Prostate gland (tissue), 2 donors: ENCODE results near the gene PLXND1. TPM values are rescaled to one million over a fixed set of nuclear protein-coding genes. Genes with fewer than 3 reads are reported as not detected.

Source experiments
- DNase-seq: peaks from one replicate; pipeline ENCODE4 v3.0.0-alpha.2; 2019; ENCODE audit warnings: low spot score
- H3K27ac ChIP-seq, 2 donors: fragments of 200-600 bp; sonication (generic); 2 replicates each; pipeline ENCODE4 v1.5.1; 2017 to 2019
- H3K27me3 ChIP-seq: fragments of 200-600 bp; sonication (generic); replicated peaks from 2 replicates; pipeline ENCODE4 v1.5.1; 2019; ENCODE audit not compliant: insufficient read depth
- H3K36me3 ChIP-seq, 2 donors: fragments of 200-600 bp; sonication (generic); 1 replicate in 1 of 2; 2 replicates in 1 of 2; pipeline versions ENCODE4 v1.5.1 to v1.8.1; 2017 to 2019
- H3K4me1 ChIP-seq: fragments of 200-600 bp; sonication (generic); replicated peaks from 2 replicates; pipeline ENCODE4 v1.5.1; 2019
- H3K4me3 ChIP-seq, 2 donors: fragments of 200-600 bp; sonication (generic); 2 replicates each; pipeline ENCODE4 v1.5.1; 2017 to 2019
- H3K9me3 ChIP-seq: fragments of 200-600 bp; sonication (generic); 2 replicates; pipeline ENCODE4 v1.5.1; 2017
- POLR2A ChIP-seq: fragments of 450-650 bp; IDR thresholded peaks from one replicate; pipeline ENCODE4 v1.6.1; 2016; ENCODE audit warnings: antibody characterized with exemption, mild to moderate bottlenecking
- POLR2AphosphoS5 ChIP-seq: sonication (generic); formaldehyde crosslinking; IDR thresholded peaks from one replicate; pipeline ENCODE4 v1.6.1; 2017; ENCODE audit warnings: antibody characterized with exemption
- WGBS: methylation state at CpG from one replicate; pipeline ENCODE4 v1.1.5; 2018; 5-methylcytosine and 5-hydroxymethylcytosine counted together
- intact Hi-C: fragments of 100-400 bp; cut with DNase I; formaldehyde crosslinking; loops from one replicate; pipeline ENCODE4 v1.14.2; 2022
- total RNA-seq, 2 donors: library from RNA; depleted of rRNA; stranded (reverse); fragments of >200 nt; gene quantifications; one replicate each; pipeline ENCODE4 v1.1.0, GENCODE V29; 2016
- TF ChIP-seq, protein P1 (sequence below), 4 experiments: fragments of 200-600 bp in 2 of 4; fragments of 450-650 bp in 2 of 4; sonication (generic) in 2 of 4; IDR thresholded peaks; 1 replicate in 3 of 4; 2 replicates in 1 of 4; pipeline ENCODE4 v1.5.1; 2016 to 2019; ENCODE audit warnings: antibody characterized with exemption in 4 of 4, mild to moderate bottlenecking in 2 of 4, moderate library complexity in 2 of 4

The PLXND1 gene, protein sequence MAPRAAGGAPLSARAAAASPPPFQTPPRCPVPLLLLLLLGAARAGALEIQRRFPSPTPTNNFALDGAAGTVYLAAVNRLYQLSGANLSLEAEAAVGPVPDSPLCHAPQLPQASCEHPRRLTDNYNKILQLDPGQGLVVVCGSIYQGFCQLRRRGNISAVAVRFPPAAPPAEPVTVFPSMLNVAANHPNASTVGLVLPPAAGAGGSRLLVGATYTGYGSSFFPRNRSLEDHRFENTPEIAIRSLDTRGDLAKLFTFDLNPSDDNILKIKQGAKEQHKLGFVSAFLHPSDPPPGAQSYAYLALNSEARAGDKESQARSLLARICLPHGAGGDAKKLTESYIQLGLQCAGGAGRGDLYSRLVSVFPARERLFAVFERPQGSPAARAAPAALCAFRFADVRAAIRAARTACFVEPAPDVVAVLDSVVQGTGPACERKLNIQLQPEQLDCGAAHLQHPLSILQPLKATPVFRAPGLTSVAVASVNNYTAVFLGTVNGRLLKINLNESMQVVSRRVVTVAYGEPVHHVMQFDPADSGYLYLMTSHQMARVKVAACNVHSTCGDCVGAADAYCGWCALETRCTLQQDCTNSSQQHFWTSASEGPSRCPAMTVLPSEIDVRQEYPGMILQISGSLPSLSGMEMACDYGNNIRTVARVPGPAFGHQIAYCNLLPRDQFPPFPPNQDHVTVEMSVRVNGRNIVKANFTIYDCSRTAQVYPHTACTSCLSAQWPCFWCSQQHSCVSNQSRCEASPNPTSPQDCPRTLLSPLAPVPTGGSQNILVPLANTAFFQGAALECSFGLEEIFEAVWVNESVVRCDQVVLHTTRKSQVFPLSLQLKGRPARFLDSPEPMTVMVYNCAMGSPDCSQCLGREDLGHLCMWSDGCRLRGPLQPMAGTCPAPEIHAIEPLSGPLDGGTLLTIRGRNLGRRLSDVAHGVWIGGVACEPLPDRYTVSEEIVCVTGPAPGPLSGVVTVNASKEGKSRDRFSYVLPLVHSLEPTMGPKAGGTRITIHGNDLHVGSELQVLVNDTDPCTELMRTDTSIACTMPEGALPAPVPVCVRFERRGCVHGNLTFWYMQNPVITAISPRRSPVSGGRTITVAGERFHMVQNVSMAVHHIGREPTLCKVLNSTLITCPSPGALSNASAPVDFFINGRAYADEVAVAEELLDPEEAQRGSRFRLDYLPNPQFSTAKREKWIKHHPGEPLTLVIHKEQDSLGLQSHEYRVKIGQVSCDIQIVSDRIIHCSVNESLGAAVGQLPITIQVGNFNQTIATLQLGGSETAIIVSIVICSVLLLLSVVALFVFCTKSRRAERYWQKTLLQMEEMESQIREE (N-terminal part only)
- total RNA-seq: 10 to 100 TPM; 19.7 to 83.6 TPM

DNA sequence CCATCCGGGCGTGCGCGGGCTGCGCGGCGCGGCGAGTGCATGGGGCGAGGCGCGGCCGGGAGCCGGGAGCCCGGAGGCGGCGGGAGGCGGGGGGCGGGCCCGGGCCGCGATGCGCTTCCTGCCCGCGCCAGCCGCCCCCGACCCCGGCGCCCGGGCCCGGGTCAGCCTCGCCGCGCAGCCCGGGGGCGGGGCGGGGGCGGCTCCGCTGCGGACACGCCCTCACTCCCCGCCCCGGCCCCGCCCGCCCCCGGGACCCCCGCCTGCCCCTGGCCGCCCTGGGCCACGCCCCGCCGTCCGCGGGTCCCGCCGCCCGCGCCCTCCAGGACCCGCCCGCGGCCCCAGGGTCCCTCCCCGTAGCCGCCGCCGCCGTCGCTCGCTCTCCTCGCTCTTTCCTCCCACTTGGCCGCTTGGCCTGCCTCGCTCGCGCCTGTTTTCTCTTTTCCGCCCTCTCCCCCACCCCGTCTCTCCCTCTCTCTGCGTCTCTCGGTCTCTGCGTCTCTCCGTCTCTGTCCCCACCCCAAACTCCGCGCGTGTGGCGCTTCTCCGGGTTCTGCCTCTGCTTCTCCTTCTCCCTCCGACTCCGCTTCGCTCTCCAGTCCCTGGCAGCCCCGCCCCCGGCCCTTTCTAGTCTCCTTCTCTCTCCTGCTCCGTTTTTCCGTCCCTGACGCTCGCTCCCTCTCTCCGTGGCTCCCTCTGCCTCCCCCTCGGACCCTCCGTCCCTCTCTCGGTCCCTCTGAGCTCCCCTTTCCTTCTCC, at the start of gene PLXND1:
TSS of gene PLXND1 (minus strand) at position 41 of the 755 bp plus-strand sequence. CDS start at position 4, 37 bp downstream.
- Histone ChIP-seq H3K36me3 (no peaks in the 10 kb centered on the region), H3K4me1 (no peaks in the 10 kb centered on the region), H3K9me3 (no peaks in the 10 kb centered on the region), H3K27me3 (no peaks in the 10 kb centered on the region), H3K27ac (peak within 1 kb of the TSS; percentile 79 to 80), H3K4me3 (peak within 1 kb of the TSS; percentile 45)
- DNase-seq: no peak
- TF ChIP-seq, protein P1, sequence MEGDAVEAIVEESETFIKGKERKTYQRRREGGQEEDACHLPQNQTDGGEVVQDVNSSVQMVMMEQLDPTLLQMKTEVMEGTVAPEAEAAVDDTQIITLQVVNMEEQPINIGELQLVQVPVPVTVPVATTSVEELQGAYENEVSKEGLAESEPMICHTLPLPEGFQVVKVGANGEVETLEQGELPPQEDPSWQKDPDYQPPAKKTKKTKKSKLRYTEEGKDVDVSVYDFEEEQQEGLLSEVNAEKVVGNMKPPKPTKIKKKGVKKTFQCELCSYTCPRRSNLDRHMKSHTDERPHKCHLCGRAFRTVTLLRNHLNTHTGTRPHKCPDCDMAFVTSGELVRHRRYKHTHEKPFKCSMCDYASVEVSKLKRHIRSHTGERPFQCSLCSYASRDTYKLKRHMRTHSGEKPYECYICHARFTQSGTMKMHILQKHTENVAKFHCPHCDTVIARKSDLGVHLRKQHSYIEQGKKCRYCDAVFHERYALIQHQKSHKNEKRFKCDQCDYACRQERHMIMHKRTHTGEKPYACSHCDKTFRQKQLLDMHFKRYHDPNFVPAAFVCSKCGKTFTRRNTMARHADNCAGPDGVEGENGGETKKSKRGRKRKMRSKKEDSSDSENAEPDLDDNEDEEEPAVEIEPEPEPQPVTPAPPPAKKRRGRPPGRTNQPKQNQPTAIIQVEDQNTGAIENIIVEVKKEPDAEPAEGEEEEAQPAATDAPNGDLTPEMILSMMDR (IDR thresholded peaks at IDR 0.05): no peak
- TF ChIP-seq POLR2AphosphoS5 (no peak), POLR2A (peak; percentile 14)
- under 1% methylated on average over 61 of the region's 96 CpGs for WGBS
- intact Hi-C loops: no loop called here

DNA sequence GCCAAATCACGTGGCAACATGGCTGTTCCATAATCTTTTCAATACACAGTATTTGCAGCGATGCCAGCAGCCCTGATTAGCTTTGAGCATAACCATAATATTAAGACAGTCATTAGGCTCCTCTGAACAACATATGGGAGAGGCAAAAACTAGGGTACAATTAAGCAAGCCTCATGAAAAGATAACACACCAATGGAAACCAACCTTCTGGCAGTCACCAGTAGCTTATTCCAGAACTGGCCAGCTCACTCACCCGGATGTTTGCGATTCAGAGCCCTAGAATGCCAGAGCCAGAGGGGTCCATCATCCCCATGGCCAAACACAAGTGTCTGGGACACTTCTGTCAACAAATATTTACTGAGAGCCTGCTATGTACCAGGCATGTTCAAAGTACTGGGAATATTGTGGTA, 48.8 kb upstream of the PLXND1 start:
- Histone ChIP-seq H3K27me3 (no peaks in the 10 kb centered on the region), H3K27ac (no peak overlapping the region), H3K4me1 (no peaks in the 10 kb centered on the region), H3K9me3 (no peaks in the 10 kb centered on the region), H3K4me3 (no peak overlapping the region), H3K36me3 (no peaks in the 10 kb centered on the region)
- no peak for TF ChIP-seq POLR2A
- TF ChIP-seq, protein P1 (IDR thresholded peaks at IDR 0.05): no peak
- TF ChIP-seq POLR2AphosphoS5: no peak
- intact Hi-C loops: no loop called here
- WGBS: 95% methylated on average over 4 of the region's 4 CpGs
- no peak for DNase-seq

DNA sequence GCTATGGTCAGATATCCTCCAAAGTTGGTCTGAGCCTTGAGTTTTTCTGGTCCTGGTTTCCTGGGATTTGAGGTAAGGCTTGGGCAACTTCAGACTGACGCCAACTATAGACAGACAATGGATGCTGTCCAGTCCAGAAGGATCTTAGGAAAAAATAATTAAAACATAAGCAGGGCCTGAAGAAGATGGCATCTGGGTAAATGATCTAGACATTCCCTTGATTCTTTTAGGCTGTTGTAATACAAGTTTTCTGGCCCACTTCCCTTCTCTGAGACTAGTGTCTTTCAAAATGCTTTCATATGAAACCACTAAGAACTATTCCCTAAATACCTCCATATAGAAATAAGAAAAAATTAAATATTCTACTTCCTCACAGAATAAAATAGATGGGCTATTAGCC, 47.7 kb upstream of the PLXND1 start:
- H3K9me3 ChIP-seq: no peaks in the 10 kb centered on the region
- intact Hi-C loops: loop anchor here (5.0 kb wide), 1 partner anchor 278 kb away; no protein-coding TSS in a partner anchor
- no peaks in the 10 kb centered on the region for H3K4me1 ChIP-seq
- no peak overlapping the region for H3K27ac ChIP-seq
- WGBS: 98% methylated on average over 1 of the region's 1 CpG
- DNase-seq: no peak
- TF ChIP-seq, protein P1 (IDR thresholded peaks at IDR 0.05): no peak
- TF ChIP-seq POLR2AphosphoS5 (no peak), POLR2A (no peak)
- H3K27me3 ChIP-seq: no peaks in the 10 kb centered on the region
- H3K36me3 ChIP-seq: no peaks in the 10 kb centered on the region
- no peak overlapping the region for H3K4me3 ChIP-seq

DNA sequence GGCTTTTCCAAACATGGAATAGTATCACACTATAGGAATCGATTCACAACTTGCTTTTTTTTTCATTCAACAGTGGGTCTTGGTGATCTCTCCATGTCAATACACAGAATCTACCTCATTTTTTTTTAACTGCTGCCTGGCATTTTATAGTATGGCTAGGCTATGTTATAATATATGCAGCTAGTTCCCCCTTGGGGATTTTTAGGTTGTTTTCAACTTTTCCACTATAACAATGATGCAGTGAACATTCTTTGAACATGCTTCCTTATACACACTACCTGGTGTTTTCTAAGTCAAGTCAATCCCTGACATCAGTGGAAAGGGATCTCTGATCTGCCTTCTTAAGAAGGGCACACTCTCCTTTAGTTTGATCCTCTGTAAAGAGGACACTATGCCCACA, 46.5 kb upstream of the PLXND1 start:
- 48% methylated on average over 1 of the region's 1 CpG for WGBS
- H3K36me3 ChIP-seq: no peaks in the 10 kb centered on the region
- DNase-seq: no peak
- no peak overlapping the region for H3K27ac ChIP-seq
- H3K4me1 ChIP-seq: no peaks in the 10 kb centered on the region
- no peak overlapping the region for H3K4me3 ChIP-seq
- no peaks in the 10 kb centered on the region for H3K27me3 ChIP-seq
- TF ChIP-seq, protein P1 (IDR thresholded peaks at IDR 0.05): no peak
- no peak for TF ChIP-seq POLR2AphosphoS5
- TF ChIP-seq POLR2A: no peak
- intact Hi-C loops: loop anchor here (5.0 kb wide), 1 partner anchor 279 kb away; no protein-coding TSS in a partner anchor
- H3K9me3 ChIP-seq: no peaks in the 10 kb centered on the region
